Measurements from ENCODE around the gene ZMYND19.

GRCh38 chr9:137586854-137587253 lies 3.5 kb downstream of the ZMYND19 start:
- TF ChIP-seq CTCF (IDR thresholded peaks at IDR 0.05; ENCODE audit: insufficient read depth, low read length, poor library complexity, severe bottlenecking) (no peak), EZH2phosphoT487 (conservative IDR thresholded peaks at IDR 0.05; ENCODE audit: low read length) (no peak)
